DND-41 (cell line): ENCODE measurements around the gene CADM2.

Source experiments
- ATAC-seq: fragments of 200-7000 bp; cut with Tn5 transposase; 3 replicates; pipeline ENCODE4 v1.9.1; 2021; ENCODE audit warnings: low read depth; ENCODE audit not compliant: insufficient read depth
- DNase-seq: peaks from one replicate; pipeline ENCODE4 v3.0.0-alpha.2; 2020
- H2AFZ ChIP-seq: 2 replicates; pipeline ENCODE4 v1.6.0; 2012; ENCODE audit warnings: low read depth, low read length
- H3K27ac ChIP-seq: 2 replicates; pipeline ENCODE4 v1.5.1; 2012; ENCODE audit warnings: low read length, inconsistent platforms
- H3K27me3 ChIP-seq: fragments of 200-600 bp; sonication (generic); 2 replicates; pipeline ENCODE4 v1.6.0; 2012; ENCODE audit warnings: low read length, mild to moderate bottlenecking, inconsistent platforms; ENCODE audit not compliant: insufficient read depth, poor library complexity
- H3K36me3 ChIP-seq: 2 replicates; pipeline ENCODE4 v1.5.1; 2012; ENCODE audit warnings: low read length, inconsistent platforms; ENCODE audit not compliant: insufficient read depth
- H3K4me1 ChIP-seq: 2 replicates; pipeline ENCODE4 v1.5.1; 2012; ENCODE audit warnings: mild to moderate bottlenecking, low read length; ENCODE audit not compliant: insufficient read depth
- H3K4me2 ChIP-seq: 2 replicates; pipeline ENCODE4 v1.6.0; 2012; ENCODE audit warnings: mild to moderate bottlenecking, moderate library complexity, low read length, inconsistent platforms; ENCODE audit not compliant: insufficient read depth
- H3K4me3 ChIP-seq, 2 experiments: fragments of 200-600 bp in 1 of 2; shearing (Covaris generic) in 1 of 2; 2 replicates each; pipeline ENCODE4 v1.5.1; 2012 to 2016; ENCODE audit warnings: inconsistent platforms in 2 of 2, low read length in 2 of 2, mild to moderate bottlenecking in 2 of 2, low read depth in 1 of 2, moderate library complexity in 1 of 2
- H3K79me2 ChIP-seq: 2 replicates; pipeline ENCODE4 v1.6.0; 2012; ENCODE audit warnings: low read length, inconsistent platforms; ENCODE audit not compliant: insufficient read depth
- H3K9ac ChIP-seq: 2 replicates; pipeline ENCODE4 v1.6.0; 2012; ENCODE audit warnings: low read depth, mild to moderate bottlenecking, inconsistent platforms, low read length, moderate library complexity
- H3K9me3 ChIP-seq: 2 replicates; pipeline ENCODE4 v1.5.1; 2012; ENCODE audit warnings: low read length, moderate library complexity, mild to moderate bottlenecking, inconsistent platforms; ENCODE audit not compliant: insufficient read depth, severe bottlenecking
- H4K20me1 ChIP-seq: 2 replicates; pipeline ENCODE4 v1.6.0; 2012; ENCODE audit warnings: low read length; ENCODE audit not compliant: insufficient read depth
- CTCF ChIP-seq: IDR thresholded peaks from 2 replicates; pipeline ENCODE4 v1.5.1; 2012; ENCODE audit warnings: borderline replicate concordance, low read length, moderate library complexity, mild to moderate bottlenecking; ENCODE audit not compliant: poor library complexity, severe bottlenecking; ENCODE audit errors: extremely low read depth
- EZH2 ChIP-seq: IDR thresholded peaks from 3 replicates; pipeline ENCODE4 v1.6.1; 2012; ENCODE audit warnings: borderline replicate concordance, low read depth, mild to moderate bottlenecking, moderate library complexity, low read length, inconsistent platforms; ENCODE audit not compliant: severe bottlenecking

CADM2 gene

DNA sequence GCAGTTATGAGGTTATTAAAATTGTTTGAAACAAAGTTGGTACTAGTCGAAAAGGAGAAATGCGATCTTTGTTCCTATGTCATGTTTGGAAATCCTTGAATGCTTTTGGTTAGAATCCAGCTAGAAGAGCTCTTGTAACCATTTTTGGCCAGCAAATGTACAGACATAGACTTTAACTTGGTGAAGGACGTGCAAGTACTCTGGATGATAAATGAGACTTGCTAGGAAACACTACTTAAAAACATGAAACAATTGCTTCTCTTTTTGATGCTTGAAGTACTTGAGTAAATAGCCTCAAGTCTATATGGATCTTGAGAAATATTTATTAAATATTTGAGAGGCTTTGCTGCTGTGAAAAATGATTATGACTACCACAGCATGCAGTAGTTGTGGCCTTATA is 95.8 kb downstream of the CADM2 start:
- ATAC-seq: no peak
- H3K27me3 ChIP-seq: no peaks in the 10 kb centered on the region

DNA sequence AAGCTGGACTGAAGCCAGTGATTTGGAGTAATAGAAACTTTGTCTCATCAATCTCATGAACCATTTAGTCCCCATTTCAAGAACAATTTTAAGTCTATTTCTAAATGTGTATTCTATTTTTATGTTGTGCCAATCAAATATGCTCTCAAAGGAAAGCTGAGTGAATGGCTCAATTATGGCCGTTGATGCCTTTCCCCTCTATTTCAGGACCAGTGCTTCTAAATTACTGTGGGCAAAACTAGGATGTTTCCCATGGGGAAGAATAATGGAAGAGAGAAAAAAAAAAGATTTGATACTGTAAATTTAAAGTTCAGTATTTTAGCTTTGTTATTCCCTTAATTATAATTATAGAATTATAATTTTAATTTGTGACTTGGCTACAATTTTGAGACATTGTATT is 110.1 kb downstream of the CADM2 start:
- ATAC-seq: no peak
- Histone ChIP-seq H3K4me1 (no peaks in the 10 kb centered on the region), H3K27ac (no peak overlapping the region), H3K27me3 (no peaks in the 10 kb centered on the region), H3K36me3 (no peaks in the 10 kb centered on the region), H2AFZ (no peak overlapping the region), H3K9ac (no peak overlapping the region), H3K4me2 (no peak overlapping the region), H3K9me3 (no peaks in the 10 kb centered on the region), H3K79me2 (no peaks in the 10 kb centered on the region), H3K4me3 (no peak overlapping the region), H4K20me1 (no peaks in the 10 kb centered on the region)
- no peak for DNase-seq
- TF ChIP-seq EZH2 (no peak), CTCF (no peak)

More for the DNA sequence above, 95.8 kb downstream of the CADM2 start:
- TF ChIP-seq EZH2: no peak
- no peak for TF ChIP-seq CTCF
- Histone ChIP-seq H3K79me2 (no peaks in the 10 kb centered on the region), H3K4me1 (no peaks in the 10 kb centered on the region), H3K27ac (no peak overlapping the region), H3K9ac (no peak overlapping the region), H3K4me3 (no peak overlapping the region), H2AFZ (no peak overlapping the region), H3K4me2 (no peak overlapping the region), H3K36me3 (no peaks in the 10 kb centered on the region), H4K20me1 (no peaks in the 10 kb centered on the region), H3K9me3 (no peaks in the 10 kb centered on the region)
- DNase-seq: no peak

DNA sequence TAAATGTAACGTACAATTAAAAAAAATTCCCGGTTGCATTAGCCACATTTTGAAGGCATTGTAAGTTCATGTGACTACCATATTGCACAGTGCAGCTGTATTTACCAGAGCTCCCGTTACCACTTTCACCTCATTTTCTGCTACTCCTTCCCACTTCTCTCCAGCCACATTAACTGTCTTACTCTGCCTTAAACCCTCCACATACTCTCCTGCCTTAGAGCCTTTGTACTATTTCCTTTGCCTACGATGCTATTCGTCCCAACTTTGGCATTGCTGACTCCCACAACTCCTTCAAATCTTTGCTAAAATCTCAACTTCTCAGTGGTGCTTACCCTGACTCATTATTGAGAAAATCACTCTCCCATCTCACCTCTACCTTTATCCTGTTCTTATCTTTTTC is 115.2 kb downstream of the CADM2 start:
- TF ChIP-seq CTCF (no peak), EZH2 (no peak)
- no peaks in the 10 kb centered on the region for H3K27me3 ChIP-seq

GRCh38 chr3:85075663-85076062 is 116.9 kb downstream of the CADM2 start:
- H3K27me3 ChIP-seq: no peaks in the 10 kb centered on the region
- no peak for ATAC-seq
- TF ChIP-seq CTCF (no peak), EZH2 (no peak)

More for the DNA sequence above, 115.2 kb downstream of the CADM2 start:
- DNase-seq: no peak
- Histone ChIP-seq H4K20me1 (no peaks in the 10 kb centered on the region), H3K36me3 (no peaks in the 10 kb centered on the region), H3K9ac (no peak overlapping the region), H3K4me2 (no peak overlapping the region), H3K4me1 (no peaks in the 10 kb centered on the region), H3K27ac (no peak overlapping the region), H3K79me2 (no peaks in the 10 kb centered on the region), H3K9me3 (no peaks in the 10 kb centered on the region), H3K4me3 (no peak overlapping the region), H2AFZ (no peak overlapping the region)
- ATAC-seq: no peak

More at GRCh38 chr3:85075663-85076062, 116.9 kb downstream of the CADM2 start:
- no peaks in the 10 kb centered on the region for H3K79me2 ChIP-seq
- no peak overlapping the region for H3K4me3 ChIP-seq
- H2AFZ ChIP-seq: no peak overlapping the region
- no peak for DNase-seq
- H3K9me3 ChIP-seq: no peaks in the 10 kb centered on the region
- H3K4me2 ChIP-seq: no peak overlapping the region
- no peaks in the 10 kb centered on the region for H4K20me1 ChIP-seq
- H3K9ac ChIP-seq: no peak overlapping the region
- no peak overlapping the region for H3K27ac ChIP-seq
- H3K36me3 ChIP-seq: no peaks in the 10 kb centered on the region
- H3K4me1 ChIP-seq: no peaks in the 10 kb centered on the region
